DOHH2 (cell line): Measurements from ENCODE around the gene SKAP2.

Source experiments
- H3F3A ChIP-seq: fragments of 200-600 bp; sonication (generic), shearing (Covaris generic); 2 replicates; pipeline ENCODE4 v1.6.0; 2016; ENCODE audit warnings: antibody characterized with exemption, mild to moderate bottlenecking; ENCODE audit not compliant: control insufficient read depth, insufficient read depth
- H3K27ac ChIP-seq: fragments of 200-600 bp; sonication (generic); 2 replicates; pipeline ENCODE4 v1.5.1; 2014; ENCODE audit warnings: low read depth, mild to moderate bottlenecking, low read length, moderate library complexity
- H3K27me3 ChIP-seq: fragments of 200-600 bp; sonication (generic); 2 replicates; pipeline ENCODE4 v1.6.1; 2014; ENCODE audit warnings: mild to moderate bottlenecking, low read length, mixed read lengths; ENCODE audit not compliant: control insufficient read depth
- H3K36me3 ChIP-seq: fragments of 200-600 bp; sonication (generic); 2 replicates; pipeline ENCODE4 v1.6.1; 2014; ENCODE audit warnings: mild to moderate bottlenecking, low read length, moderate library complexity, mixed read lengths; ENCODE audit not compliant: control insufficient read depth
- H3K4me1 ChIP-seq: fragments of 200-600 bp; sonication (generic); 2 replicates; pipeline ENCODE4 v1.6.1; 2014; ENCODE audit warnings: mild to moderate bottlenecking, low read length, mixed read lengths; ENCODE audit not compliant: control insufficient read depth
- H3K4me2 ChIP-seq: fragments of 200-600 bp; sonication (generic); 2 replicates; pipeline ENCODE4 v1.6.0; 2014; ENCODE audit warnings: mild to moderate bottlenecking, low read length, moderate library complexity
- H3K4me3 ChIP-seq: fragments of 200-600 bp; sonication (generic); 2 replicates; pipeline ENCODE4 v1.5.1; 2014; ENCODE audit warnings: mild to moderate bottlenecking, low read length, mixed read lengths
- H3K79me2 ChIP-seq: fragments of 200-600 bp; sonication (generic); 2 replicates; pipeline ENCODE4 v1.6.1; 2014; ENCODE audit warnings: mild to moderate bottlenecking, low read length, mixed read lengths; ENCODE audit not compliant: control insufficient read depth
- H3K9me2 ChIP-seq: fragments of 200-600 bp; sonication (generic); replicated peaks from 2 replicates; pipeline ENCODE4 v1.6.1; 2014; ENCODE audit warnings: mild to moderate bottlenecking, low read length, mixed read lengths; ENCODE audit not compliant: control insufficient read depth
- H3K9me3 ChIP-seq: fragments of 200-600 bp; sonication (generic); 2 replicates; pipeline ENCODE4 v1.6.1; 2014; ENCODE audit warnings: antibody characterized with exemption, low read length, mixed read lengths; ENCODE audit not compliant: control insufficient read depth, insufficient read depth
- H4K20me1 ChIP-seq: fragments of 200-600 bp; sonication (generic); 2 replicates; pipeline ENCODE4 v1.6.0; 2014; ENCODE audit warnings: low read depth, mild to moderate bottlenecking, antibody characterized with exemption, low read length, moderate library complexity; ENCODE audit not compliant: control insufficient read depth, insufficient read depth
- EZH2phosphoT487 ChIP-seq: fragments of 200-600 bp; sonication (generic); IDR thresholded peaks from 2 replicates; pipeline ENCODE4 v1.6.1; 2017; ENCODE audit warnings: borderline replicate concordance, mild to moderate bottlenecking, antibody characterized with exemption, low read length, moderate library complexity, mixed read lengths
- TF ChIP-seq, protein P1 (sequence below): fragments of 200-600 bp; sonication (generic); IDR thresholded peaks from one replicate; pipeline ENCODE4 v1.5.1; 2014; ENCODE audit warnings: antibody characterized with exemption, mild to moderate bottlenecking, low read depth, low read length; ENCODE audit not compliant: poor library complexity, severe bottlenecking

SKAP2 gene

DNA sequence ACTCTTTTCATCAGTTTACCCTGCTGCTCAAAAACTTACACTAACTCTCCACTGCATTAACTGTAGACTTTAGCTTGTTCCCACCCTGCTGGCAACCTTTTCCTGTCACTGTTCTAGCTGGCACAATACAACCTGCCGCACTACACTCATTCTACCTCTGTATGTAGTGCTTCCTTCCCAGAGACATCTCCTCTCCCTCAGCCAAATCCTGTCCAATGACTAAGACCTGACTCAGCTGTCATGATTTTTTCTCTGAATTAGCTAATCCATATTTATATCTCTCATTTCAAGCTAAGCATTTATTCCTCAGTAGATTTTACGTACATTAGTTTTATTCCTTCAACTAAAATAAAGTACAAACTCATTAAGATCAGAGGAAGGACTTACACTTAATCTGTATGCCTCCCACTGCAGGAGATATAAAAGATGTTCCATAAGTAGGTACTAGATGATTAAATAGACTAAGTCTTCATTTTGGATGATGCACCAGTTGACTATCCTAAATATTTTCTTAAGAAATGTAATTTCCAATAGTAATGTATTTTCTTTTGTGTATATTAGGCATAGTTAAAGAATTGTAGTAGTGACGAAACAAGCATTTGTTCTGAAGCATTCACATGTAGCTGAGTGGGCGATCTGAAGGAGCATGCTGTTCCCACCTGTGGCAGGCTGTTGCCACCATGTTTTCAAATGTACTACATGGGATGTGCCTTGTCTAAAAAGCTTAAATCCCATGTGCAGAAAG is 189.1 kb downstream of the SKAP2 start:
- H3K4me2 ChIP-seq, result no peak overlapping the region

DNA sequence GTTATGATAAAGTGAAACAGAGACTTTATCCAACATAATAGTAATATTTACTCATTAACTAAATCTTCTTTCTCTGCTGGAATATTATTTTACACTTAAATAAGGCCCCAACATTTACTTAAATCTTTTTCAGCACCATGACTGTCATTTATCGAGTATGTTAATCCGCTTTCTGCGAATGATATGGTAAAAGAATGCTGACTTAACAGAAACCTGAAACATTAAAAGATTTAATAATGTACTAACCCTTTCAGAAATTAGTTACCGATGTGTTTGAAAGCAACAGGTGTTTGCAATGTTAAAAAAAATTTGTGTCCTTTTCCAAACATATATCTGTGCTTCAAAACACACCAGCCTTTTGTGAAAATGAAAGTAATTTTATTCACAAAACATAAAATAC is 190.5 kb downstream of the SKAP2 start:
- TF ChIP-seq, protein P1, sequence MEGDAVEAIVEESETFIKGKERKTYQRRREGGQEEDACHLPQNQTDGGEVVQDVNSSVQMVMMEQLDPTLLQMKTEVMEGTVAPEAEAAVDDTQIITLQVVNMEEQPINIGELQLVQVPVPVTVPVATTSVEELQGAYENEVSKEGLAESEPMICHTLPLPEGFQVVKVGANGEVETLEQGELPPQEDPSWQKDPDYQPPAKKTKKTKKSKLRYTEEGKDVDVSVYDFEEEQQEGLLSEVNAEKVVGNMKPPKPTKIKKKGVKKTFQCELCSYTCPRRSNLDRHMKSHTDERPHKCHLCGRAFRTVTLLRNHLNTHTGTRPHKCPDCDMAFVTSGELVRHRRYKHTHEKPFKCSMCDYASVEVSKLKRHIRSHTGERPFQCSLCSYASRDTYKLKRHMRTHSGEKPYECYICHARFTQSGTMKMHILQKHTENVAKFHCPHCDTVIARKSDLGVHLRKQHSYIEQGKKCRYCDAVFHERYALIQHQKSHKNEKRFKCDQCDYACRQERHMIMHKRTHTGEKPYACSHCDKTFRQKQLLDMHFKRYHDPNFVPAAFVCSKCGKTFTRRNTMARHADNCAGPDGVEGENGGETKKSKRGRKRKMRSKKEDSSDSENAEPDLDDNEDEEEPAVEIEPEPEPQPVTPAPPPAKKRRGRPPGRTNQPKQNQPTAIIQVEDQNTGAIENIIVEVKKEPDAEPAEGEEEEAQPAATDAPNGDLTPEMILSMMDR, result no peak
- no peak for TF ChIP-seq EZH2phosphoT487
- Histone ChIP-seq H3K36me3 (no peaks in the 10 kb centered on the region), H3K9me2 (no peaks in the 10 kb centered on the region), H3K4me2 (no peak overlapping the region), H3K27ac (no peak overlapping the region), H4K20me1 (no peaks in the 10 kb centered on the region), H3K27me3 (no peaks in the 10 kb centered on the region), H3K9me3 (no peaks in the 10 kb centered on the region), H3F3A (no peaks in the 10 kb centered on the region), H3K4me3 (no peak overlapping the region), H3K4me1 (no peaks in the 10 kb centered on the region), H3K79me2 (no peaks in the 10 kb centered on the region)

More for the DNA sequence above, 189.1 kb downstream of the SKAP2 start:
- Histone ChIP-seq H3K79me2 (no peaks in the 10 kb centered on the region), H3K4me1 (no peaks in the 10 kb centered on the region), H3K4me3 (no peak overlapping the region), H3K27me3 (no peaks in the 10 kb centered on the region), H3K9me2 (no peaks in the 10 kb centered on the region), H3K27ac (no peak overlapping the region), H4K20me1 (no peaks in the 10 kb centered on the region), H3K36me3 (no peaks in the 10 kb centered on the region), H3K9me3 (no peaks in the 10 kb centered on the region), H3F3A (no peaks in the 10 kb centered on the region)
- TF ChIP-seq, protein P1, result no peak
- no peak for TF ChIP-seq EZH2phosphoT487

DNA sequence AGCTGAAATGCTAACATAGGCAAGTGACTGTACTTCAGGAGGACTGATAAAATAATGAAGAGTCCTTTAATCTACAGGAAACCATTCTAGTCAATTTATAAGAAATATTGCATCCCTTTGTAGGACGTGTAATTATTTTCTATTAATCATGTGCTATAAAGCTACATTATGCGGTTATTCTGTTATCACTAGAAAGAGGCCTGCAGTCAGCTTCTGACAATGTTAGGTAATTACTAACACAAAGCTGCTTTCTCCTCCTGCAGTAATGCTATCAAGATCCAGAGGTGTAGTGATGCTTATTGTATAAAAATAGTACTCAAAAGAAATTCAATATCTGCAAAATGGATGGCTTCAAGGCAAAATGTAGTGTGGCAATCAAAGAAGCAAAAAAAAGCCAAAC is 191.1 kb downstream of the SKAP2 start:
- Histone ChIP-seq H3K36me3 (no peaks in the 10 kb centered on the region), H3K79me2 (no peaks in the 10 kb centered on the region), H4K20me1 (no peaks in the 10 kb centered on the region), H3K27me3 (no peaks in the 10 kb centered on the region), H3K4me3 (no peak overlapping the region), H3F3A (no peaks in the 10 kb centered on the region), H3K4me2 (no peak overlapping the region), H3K9me3 (no peaks in the 10 kb centered on the region), H3K4me1 (no peaks in the 10 kb centered on the region), H3K9me2 (no peaks in the 10 kb centered on the region), H3K27ac (no peak overlapping the region)
- TF ChIP-seq, protein P1, result no peak
- TF ChIP-seq EZH2phosphoT487, result no peak
